COLO668 (cell line): ENCODE measurements around the gene AFF4.

ENCODE experiments used
- DNase-seq: peaks from one replicate; lab custom pipeline; 2025; ENCODE audit not compliant: unreplicated experiment; lab: John Stamatoyannopoulos, UW

The AFF4 gene

GRCh38 chr5:132828846-132829494, 134.5 kb downstream of the AFF4 start:
- no peak for DNase-seq

DNA sequence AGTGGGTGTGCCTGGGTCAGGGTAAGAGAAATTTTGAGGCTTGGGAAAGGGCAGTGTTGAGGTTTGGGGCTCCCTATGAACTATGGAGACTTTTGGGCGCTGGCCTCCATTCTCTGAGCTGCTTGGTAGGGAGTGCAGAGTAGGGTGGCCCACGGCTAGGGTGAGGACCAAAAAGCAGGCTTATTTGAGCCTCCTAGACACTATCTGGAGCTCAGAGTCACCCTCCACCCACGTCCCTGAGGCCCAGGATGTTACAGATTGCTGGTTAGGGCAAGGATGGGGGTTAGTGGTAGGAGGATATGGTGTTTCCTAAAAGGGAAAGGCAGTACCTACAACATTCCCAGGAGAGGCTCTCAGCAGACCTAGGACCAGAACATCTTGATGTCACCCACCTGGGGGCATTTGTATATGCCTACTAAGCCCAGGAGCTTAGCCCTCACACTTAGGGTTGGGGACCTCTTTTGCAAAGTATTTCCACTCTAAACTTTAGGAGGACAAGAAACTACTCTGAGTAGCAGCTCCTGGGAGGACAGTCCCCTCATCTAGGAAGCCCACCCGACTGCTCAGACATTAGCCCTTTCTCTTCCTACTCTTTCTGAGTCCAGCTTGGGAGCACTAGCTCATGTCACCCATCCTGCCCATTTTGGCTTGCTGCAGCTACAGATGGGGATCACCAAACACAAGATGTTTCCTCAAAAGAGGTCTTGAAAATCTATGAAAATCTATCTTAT, 135.3 kb downstream of the AFF4 start:
- DNase-seq, result no peak

DNA sequence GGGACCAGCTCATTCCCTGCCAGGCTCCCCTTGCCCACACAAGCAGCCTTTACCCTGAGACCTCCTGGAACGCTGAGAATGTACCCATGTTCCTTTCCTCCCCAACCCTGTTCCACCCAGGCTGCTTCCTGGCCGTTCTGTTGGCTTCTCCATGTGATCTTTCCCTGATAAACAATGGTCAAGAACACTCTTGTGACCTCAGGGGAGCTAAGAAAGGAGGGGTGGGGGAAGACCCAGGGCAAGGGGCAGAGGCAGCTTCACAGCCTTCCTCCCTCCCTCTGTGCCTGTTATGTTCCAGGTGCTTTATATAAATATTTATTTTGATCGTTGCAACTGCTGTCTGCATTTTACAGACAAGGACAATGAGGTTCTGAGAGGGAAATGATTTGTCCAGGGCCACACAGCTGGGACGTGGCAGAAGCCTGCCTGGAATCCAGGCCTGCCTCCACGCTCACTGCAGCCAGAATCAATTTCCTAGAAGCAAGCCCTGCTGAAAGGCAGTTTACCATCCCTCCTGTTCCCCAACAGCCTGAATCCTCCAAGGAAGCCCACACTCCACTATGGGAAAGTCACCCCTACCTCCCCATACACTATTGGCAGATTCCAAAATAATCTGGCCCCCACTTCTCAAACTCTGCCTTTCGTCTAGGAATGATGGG, 136.9 kb downstream of the AFF4 start:
- DNase-seq, result no peak

- DNase-seq, result no peak
These were observed 137.5 kb downstream of the AFF4 start for GRCh38 chr5:132825834-132826391.
